Gastrocnemius medialis (tissue), 4 donors: ENCODE data around the gene CAMLG.

Experiments
- CTCF ChIP-seq, 5 experiments: fragments of 450-650 bp in 3 of 5; fragments of 200-600 bp in 2 of 5; sonication (generic) in 2 of 5; IDR thresholded peaks in 4 of 5; conservative IDR thresholded peaks in 1 of 5; 1 replicate in 4 of 5; 2 replicates in 1 of 5; pipeline ENCODE4 v1.5.1; 2016 to 2019; ENCODE audit warnings: antibody characterized with exemption in 5 of 5, mild to moderate bottlenecking in 3 of 5, moderate library complexity in 3 of 5
- POLR2A ChIP-seq, 2 donors: fragments of 450-650 bp; IDR thresholded peaks; one replicate each; pipeline ENCODE4 v1.6.1; 2017; ENCODE audit warnings: antibody characterized with exemption in 2 of 2, mild to moderate bottlenecking in 2 of 2, moderate library complexity in 2 of 2

- TF ChIP-seq CTCF (IDR thresholded peaks at IDR 0.05 in 4 of 5, conservative IDR thresholded peaks at IDR 0.05 in 1 of 5) (no peak), POLR2A (IDR thresholded peaks at IDR 0.05) (no peak)
These were observed 49.3 kb downstream of the CAMLG start for GRCh38 chr5:134787692-134788091.
